Cardiac fibroblast (primary cell): ENCODE measurements around the gene TCP11.

Experiments
- DNase-seq, 2 donors: peaks; one replicate each; pipeline versions ENCODE4 v3.0.0 to v3.0.0-alpha.2; 2010; ENCODE audit warnings: low read depth in 2 of 2
- H3K4me3 ChIP-seq, 2 donors: replicated peaks in 1 of 2; 1 replicate in 1 of 2; 2 replicates in 1 of 2; pipeline ENCODE4 v1.5.1; 2011; ENCODE audit warnings: low read depth in 2 of 2, low read length in 2 of 2, mild to moderate bottlenecking in 2 of 2, moderate library complexity in 1 of 2
- CTCF ChIP-seq: IDR thresholded peaks from one replicate; pipeline ENCODE4 v1.5.1; 2011; ENCODE audit warnings: low read depth, mild to moderate bottlenecking, low read length, inconsistent platforms

Gene TCP11

GRCh38 chr6:35072698-35073055 is 68.5 kb downstream of the TCP11 start:
- no peak for TF ChIP-seq CTCF
- H3K4me3 ChIP-seq = no peak overlapping the region
- DNase-seq = no peak

DNA sequence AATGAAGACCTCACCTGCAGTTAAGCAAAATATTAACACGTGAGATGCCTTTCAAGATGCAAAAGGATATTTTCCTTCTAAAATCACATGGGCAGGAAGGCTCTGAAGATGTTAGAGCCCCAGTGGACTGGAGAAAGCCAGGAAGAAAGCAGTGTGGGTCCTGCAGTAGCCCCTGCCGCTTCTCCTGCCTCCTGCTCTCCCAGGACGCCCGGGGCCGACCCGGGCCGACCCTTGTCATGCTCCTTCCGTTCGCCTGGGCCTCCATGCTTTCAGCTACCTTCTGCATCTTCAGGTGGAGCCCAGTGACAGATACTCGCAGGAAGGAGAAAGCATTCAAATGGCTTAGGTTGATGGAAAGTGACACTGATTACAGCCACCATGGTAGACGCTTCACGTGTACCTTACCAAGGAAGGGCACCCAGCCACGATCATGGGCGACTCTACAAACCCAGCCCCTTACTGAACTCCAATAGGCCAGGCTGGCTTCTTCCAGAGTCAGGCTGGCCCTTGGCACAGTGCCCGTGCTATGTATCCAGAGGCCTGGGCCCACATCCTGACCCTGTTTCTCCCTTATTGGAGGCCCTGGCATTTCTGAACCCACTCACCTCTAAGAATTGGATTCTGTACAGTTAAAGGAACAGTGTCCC is 69.0 kb downstream of the TCP11 start:
- H3K4me3 ChIP-seq = no peak overlapping the region
- no peak for TF ChIP-seq CTCF
- no peak for DNase-seq

GRCh38 chr6:35071347-35071994 is 69.7 kb downstream of the TCP11 start:
- H3K4me3 ChIP-seq = no peak overlapping the region
- DNase-seq = no peak
- TF ChIP-seq CTCF = no peak

DNA sequence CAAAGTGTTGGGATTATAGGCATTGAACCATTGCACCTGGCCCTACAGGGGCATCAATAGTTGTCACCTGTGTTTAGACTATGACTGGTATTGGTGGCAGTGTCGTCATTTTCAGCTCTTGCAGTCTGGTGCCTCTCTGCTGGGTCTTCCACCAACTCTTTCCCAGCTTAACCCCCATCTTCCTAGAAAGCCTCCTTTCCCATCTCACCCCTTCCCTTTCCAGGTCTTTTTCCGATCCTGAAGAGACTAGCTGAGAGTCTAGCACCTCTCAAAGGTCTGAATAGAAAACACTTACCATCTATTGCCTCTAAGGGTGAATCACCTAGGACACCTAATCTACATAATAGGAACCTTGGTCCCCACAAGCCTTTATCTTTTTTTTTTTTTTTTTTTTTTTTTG is 71.0 kb downstream of the TCP11 start:
- no peak overlapping the region for H3K4me3 ChIP-seq
- DNase-seq = no peak
- TF ChIP-seq CTCF = no peak

DNA sequence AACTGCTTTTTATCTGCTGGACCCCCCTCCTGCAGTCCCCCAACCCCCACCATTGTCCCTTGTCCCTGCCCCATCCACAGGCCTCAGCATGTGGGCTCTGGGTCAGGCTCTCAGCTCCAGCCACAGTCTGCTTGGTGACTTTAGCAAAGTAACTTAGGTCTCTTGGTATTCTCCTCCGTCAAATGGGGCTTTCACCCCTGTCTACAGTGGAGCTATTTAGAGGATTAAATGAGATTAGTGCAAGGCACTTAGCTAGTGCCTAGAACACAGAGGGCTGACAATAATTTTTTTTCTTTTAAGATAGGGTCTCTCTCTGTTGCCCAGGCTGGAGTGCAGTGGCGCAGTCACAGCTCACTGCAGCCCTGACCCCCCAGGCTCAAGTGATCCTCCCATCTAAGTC is 71.9 kb downstream of the TCP11 start:
- no peak for TF ChIP-seq CTCF
- no peak overlapping the region for H3K4me3 ChIP-seq
- DNase-seq = no peak

GRCh38 chr6:35068644-35069043 is 72.5 kb downstream of the TCP11 start:
- no peak for DNase-seq
- H3K4me3 ChIP-seq = no peak overlapping the region
- TF ChIP-seq CTCF = no peak

DNA sequence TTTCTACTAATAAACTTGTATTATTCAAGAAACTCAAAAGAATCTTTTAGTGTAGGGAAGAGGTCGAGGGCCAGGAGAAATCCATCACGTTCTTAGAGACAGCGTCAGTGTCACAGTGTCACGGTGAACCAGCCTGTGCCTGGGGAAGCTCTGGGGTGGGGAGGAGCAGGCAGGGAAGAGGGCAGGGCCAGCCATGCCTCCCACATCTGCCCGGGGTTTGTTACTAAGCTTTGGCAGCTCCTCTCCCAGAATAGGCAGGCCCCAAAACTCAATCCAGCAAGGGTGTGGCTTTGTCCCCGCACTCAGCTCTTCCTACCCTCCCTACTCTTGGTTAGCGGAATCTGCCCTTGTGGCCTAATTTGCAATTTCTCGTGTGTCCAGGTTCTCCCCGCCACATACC is 72.9 kb downstream of the TCP11 start:
- no peak for DNase-seq
- no peak for TF ChIP-seq CTCF
- H3K4me3 ChIP-seq = no peak overlapping the region
